ENCODE measurements around the gene BYSL. TPM values are rescaled to one million over a fixed set of nuclear protein-coding genes. Genes with fewer than 3 reads are reported as not detected.

The BYSL gene
- total RNA-seq, 2 experiments from 2014 or later: 36.1 to 54.5 TPM

DNA sequence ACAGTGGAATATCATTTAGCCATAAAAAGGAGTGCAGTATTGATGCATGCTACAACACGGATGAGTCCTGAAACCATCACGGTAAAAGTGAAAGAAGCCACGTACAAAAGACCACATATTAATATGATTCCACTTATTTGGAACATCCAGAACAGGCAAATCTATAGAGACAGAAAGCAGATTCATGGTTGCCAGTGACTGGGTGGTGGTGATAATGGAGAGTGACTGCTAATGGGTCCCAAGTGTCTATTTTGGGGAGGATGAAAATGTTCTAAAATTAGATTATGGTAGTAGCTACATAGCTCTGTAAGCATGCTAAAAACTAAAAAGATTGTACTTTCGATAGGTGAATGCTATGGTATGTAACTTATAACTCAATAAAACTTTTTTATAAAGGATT is 38.7 kb downstream of the BYSL start:
- Histone ChIP-seq H3K4me3 (ENCODE audit: low read depth, low read length, poor library complexity, severe bottlenecking) (no peak overlapping the region), H3K4me1 (ENCODE audit: insufficient read depth, low read length, poor library complexity, severe bottlenecking) (peaks cover 6% of the 10 kb centered on the region), H2AFZ (ENCODE audit: low read length) (no peak overlapping the region), H3K27ac (ENCODE audit: low read depth, low read length, poor library complexity, severe bottlenecking) (no peak overlapping the region), H4K20me1 (ENCODE audit: insufficient read depth, low read length) (no peaks in the 10 kb centered on the region), H3K79me2 (ENCODE audit: insufficient read depth, low read depth, low read length) (no peaks in the 10 kb centered on the region), H3K9me3 (ENCODE audit: low read length) (0 out of 2 replicates have a peak, but pooled peaks cover 5% of the 10 kb centered on the region), H3K36me3 (ENCODE audit: insufficient read depth, low read length) (no peaks in the 10 kb centered on the region), H3K9me2 (ENCODE audit: insufficient read depth, low read length) (no peaks in the 10 kb centered on the region), H3K4me2 (ENCODE audit: low read length) (no peak overlapping the region)
- TF ChIP-seq EZH2phosphoT487 (IDR thresholded peaks at IDR 0.05; ENCODE audit: borderline replicate concordance, low read depth, low read length): no peak
- TF ChIP-seq, protein P1, sequence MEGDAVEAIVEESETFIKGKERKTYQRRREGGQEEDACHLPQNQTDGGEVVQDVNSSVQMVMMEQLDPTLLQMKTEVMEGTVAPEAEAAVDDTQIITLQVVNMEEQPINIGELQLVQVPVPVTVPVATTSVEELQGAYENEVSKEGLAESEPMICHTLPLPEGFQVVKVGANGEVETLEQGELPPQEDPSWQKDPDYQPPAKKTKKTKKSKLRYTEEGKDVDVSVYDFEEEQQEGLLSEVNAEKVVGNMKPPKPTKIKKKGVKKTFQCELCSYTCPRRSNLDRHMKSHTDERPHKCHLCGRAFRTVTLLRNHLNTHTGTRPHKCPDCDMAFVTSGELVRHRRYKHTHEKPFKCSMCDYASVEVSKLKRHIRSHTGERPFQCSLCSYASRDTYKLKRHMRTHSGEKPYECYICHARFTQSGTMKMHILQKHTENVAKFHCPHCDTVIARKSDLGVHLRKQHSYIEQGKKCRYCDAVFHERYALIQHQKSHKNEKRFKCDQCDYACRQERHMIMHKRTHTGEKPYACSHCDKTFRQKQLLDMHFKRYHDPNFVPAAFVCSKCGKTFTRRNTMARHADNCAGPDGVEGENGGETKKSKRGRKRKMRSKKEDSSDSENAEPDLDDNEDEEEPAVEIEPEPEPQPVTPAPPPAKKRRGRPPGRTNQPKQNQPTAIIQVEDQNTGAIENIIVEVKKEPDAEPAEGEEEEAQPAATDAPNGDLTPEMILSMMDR (conservative IDR thresholded peaks at IDR 0.05; ENCODE audit: low read length): no peak
- intact Hi-C loops (cut with micrococcal nuclease; ENCODE audit: unreplicated experiment): no loop called here
- POLR2A ChIA-PET: interaction anchor here (0.6 to 1.1 kb wide), 5 partner anchors 8 to 1805 kb away, joined by 3 to 5 read pairs (median 3); partner anchors contain the start of gene TAF8
- no peak for DNase-seq (ENCODE audit: low spot score)
- CTCF ChIA-PET (ENCODE audit: unreplicated experiment): no interaction called here
- no TSS peak for BruUV-seq (replicated peaks)

DNA sequence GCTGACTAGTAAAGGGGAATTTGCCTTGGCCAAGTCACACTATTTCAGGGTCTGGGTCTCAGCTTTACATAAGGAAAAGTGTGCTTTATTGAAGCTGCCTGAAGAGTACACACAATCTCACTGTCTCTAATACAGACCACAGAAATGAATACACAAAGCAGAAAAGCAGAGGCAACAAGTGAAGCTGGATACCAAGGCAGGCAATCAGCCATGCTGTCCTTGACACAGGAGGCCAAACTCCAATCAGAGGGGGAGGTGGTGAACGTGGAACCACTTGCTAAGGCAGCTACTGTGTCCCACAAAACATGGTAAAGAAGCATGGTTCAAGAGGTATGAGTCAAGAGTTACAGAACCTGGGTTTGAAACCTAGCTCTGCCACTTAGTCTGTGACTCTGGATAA is 42.1 kb downstream of the BYSL start:
- Histone ChIP-seq H3K27ac (ENCODE audit: low read depth, low read length, poor library complexity, severe bottlenecking) (no peak overlapping the region), H3K4me3 (ENCODE audit: low read depth, low read length, poor library complexity, severe bottlenecking) (no peak overlapping the region), H2AFZ (ENCODE audit: low read length) (no peak overlapping the region), H3K4me1 (ENCODE audit: insufficient read depth, low read length, poor library complexity, severe bottlenecking) (peaks cover 6% of the 10 kb centered on the region), H3K4me2 (ENCODE audit: low read length) (no peak overlapping the region), H3K36me3 (ENCODE audit: insufficient read depth, low read length) (no peaks in the 10 kb centered on the region), H3K9me3 (ENCODE audit: low read length) (0 out of 2 replicates have a peak, but pooled peaks cover 5% of the 10 kb centered on the region), H3K9me2 (ENCODE audit: insufficient read depth, low read length) (no peaks in the 10 kb centered on the region), H3K79me2 (ENCODE audit: insufficient read depth, low read depth, low read length) (no peaks in the 10 kb centered on the region), H4K20me1 (ENCODE audit: insufficient read depth, low read length) (no peaks in the 10 kb centered on the region)
- ChIA-PET POLR2A (interaction anchor here (0.7 to 2.0 kb wide), 8 partner anchors 9 to 22 kb away, joined by 3 to 9 read pairs (median 5); partner anchors contain the start of gene CCND3), CTCF (ENCODE audit: unreplicated experiment) (interaction anchor here (0.6 to 1.0 kb wide), 2 partner anchors 14 kb away, joined by 3 read pairs; no protein-coding TSS in a partner anchor)
- DNase-seq (ENCODE audit: low spot score): no peak
- no TSS peak for BruUV-seq (replicated peaks)
- no peak for TF ChIP-seq EZH2phosphoT487 (IDR thresholded peaks at IDR 0.05; ENCODE audit: borderline replicate concordance, low read depth, low read length)
- TF ChIP-seq, protein P1 (conservative IDR thresholded peaks at IDR 0.05; ENCODE audit: low read length): no peak
- intact Hi-C loops (cut with micrococcal nuclease; ENCODE audit: unreplicated experiment): no loop called here

DNA sequence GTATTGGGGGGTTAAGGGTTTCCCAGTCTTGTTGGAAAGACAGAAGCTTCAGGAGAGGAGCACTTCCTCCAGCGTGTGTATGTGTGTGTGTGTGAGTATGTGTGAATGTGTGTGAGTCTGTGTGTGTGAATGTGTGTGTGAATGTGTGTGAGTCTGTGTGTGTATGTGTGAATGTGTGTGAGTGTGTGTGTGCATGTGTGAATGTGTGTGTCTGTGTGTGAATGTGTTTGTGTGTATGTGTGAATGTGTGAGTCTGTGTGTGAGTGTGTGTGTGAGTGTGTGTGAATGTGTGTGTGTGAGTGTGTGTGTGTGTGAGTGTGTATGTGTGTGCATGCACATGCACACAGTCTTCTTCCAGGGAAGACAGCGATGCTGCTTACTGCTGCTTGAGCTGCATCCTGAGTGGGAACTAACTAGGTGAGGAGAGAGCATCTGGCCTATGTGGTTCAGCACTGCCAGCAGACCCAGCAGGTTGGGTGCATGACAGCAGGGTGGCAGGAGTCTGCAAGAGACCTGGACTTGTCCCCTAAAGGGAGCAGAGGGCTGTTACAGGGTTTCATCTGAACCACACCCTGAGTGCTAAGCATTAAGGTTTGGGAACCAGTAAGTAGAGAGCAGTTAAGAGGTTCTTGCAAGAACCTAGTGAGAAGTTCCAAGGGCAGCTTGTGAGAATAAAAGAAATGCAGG is 43.0 kb downstream of the BYSL start:
- DNase-seq (ENCODE audit: low spot score): no peak

More for the DNA sequence above, 43.0 kb downstream of the BYSL start:
- peaks cover 6% of the 10 kb centered on the region for H3K4me1 ChIP-seq (ENCODE audit: insufficient read depth, low read length, poor library complexity, severe bottlenecking)
- no peaks in the 10 kb centered on the region for H3K79me2 ChIP-seq (ENCODE audit: insufficient read depth, low read depth, low read length)
- H3K4me3 ChIP-seq (ENCODE audit: low read depth, low read length, poor library complexity, severe bottlenecking): no peak overlapping the region
- no peak overlapping the region for H3K4me2 ChIP-seq (ENCODE audit: low read length)
- H2AFZ ChIP-seq (ENCODE audit: low read length): no peak overlapping the region
- CTCF ChIA-PET (ENCODE audit: unreplicated experiment): no interaction called here
- no peaks in the 10 kb centered on the region for H4K20me1 ChIP-seq (ENCODE audit: insufficient read depth, low read length)
- no peaks in the 10 kb centered on the region for H3K9me2 ChIP-seq (ENCODE audit: insufficient read depth, low read length)
- TF ChIP-seq, protein P1 (conservative IDR thresholded peaks at IDR 0.05; ENCODE audit: low read length): no peak
- no peak for TF ChIP-seq EZH2phosphoT487 (IDR thresholded peaks at IDR 0.05; ENCODE audit: borderline replicate concordance, low read depth, low read length)
- H3K36me3 ChIP-seq (ENCODE audit: insufficient read depth, low read length): no peaks in the 10 kb centered on the region
- no peak overlapping the region for H3K27ac ChIP-seq (ENCODE audit: low read depth, low read length, poor library complexity, severe bottlenecking)
- no peaks in the 10 kb centered on the region for H3K9me3 ChIP-seq (ENCODE audit: low read length)
- intact Hi-C loops (cut with micrococcal nuclease; ENCODE audit: unreplicated experiment): no loop called here
- POLR2A ChIA-PET: interaction anchor here (1.4 to 2.0 kb wide), 6 partner anchors 8 to 23 kb away, joined by 3 to 9 read pairs (median 6); partner anchors contain the start of gene CCND3
- BruUV-seq (replicated peaks): no TSS peak
